CD4-positive, alpha-beta T cell treated with Interferon alpha-2 for 1 hour (primary cell): ENCODE measurements around the gene VRK3.

Experiments used
- DNase-seq, 2 donors: peaks; one replicate each; pipeline ENCODE4 v3.0.0-alpha.2; 2020 to 2022

VRK3 gene

DNA sequence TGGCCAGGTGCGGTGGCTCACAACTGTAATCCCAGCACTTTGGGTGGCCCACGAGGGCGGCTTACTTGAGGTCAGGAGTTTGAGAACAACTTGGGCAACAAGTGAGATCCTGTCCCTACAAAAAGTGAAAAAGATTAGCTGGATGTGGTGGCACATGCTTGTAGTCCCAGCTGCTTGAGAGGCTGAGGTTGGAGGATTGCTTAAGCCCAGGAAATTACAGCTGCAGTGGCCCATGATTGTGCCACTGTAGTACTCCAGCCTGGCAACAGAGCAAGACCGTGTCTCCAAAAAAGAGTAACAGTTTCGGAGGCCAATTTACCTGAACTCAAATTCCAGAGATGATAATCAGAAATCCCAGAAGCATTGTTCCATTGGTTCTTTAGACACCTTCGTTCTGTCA lies 5.1 kb upstream of the VRK3 start:
- no peak for DNase-seq

DNA sequence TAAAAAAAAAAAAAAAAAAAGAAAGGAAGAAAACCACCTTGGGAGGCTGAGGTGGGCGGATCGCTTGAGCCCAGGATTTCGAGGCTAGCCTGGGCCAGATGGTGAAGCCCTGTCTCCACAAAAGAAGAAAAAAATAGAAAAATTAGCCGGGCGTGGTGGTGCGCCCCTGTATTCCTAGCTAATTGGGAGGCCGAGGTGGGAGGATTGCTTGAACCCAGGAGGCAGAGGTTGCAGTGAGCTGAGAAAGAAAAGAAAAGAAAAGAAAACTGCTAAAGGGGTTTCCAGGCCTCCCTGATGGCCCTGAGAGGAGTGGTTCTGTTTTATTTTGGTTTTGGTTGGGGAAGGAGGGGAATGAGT lies 1.4 kb upstream of the VRK3 start:
- no peak for DNase-seq

GRCh38 chr19:50025794-50026549 lies 800 bp upstream of the VRK3 start, which contains the start of gene ZNF473:
TSS of gene ZNF473 (plus strand) at chr19:50026005. CDS start at chr19:50031083, 5,078 bp downstream.
- peak; percentile 95 for DNase-seq

- DNase-seq = no peak
These were observed 502 bp downstream of the VRK3 start for GRCh38 chr19:50024719-50025021.

GRCh38 chr19:50022823-50023222 lies 2.3 kb downstream of the VRK3 start:
- DNase-seq = no peak

DNA sequence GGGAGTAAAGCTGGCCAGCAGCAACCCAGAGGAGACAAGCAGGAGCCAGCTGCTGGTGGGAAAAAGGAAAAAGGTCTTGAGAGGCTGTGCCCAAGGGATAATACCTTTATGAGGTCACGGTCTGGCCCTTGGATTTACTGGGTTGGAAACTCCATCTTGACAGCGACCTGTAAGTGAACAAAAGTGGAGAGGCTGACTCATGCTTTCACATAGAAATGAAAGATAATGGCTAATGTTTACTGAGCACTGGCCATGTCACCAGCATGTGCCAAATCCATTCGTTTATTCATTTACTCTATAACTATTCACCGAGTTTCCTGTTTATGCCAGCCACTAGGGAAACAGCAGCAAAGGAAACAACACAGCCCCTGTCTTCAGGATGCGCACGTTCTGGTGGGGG lies 4.7 kb downstream of the VRK3 start:
- no peak for DNase-seq

DNA sequence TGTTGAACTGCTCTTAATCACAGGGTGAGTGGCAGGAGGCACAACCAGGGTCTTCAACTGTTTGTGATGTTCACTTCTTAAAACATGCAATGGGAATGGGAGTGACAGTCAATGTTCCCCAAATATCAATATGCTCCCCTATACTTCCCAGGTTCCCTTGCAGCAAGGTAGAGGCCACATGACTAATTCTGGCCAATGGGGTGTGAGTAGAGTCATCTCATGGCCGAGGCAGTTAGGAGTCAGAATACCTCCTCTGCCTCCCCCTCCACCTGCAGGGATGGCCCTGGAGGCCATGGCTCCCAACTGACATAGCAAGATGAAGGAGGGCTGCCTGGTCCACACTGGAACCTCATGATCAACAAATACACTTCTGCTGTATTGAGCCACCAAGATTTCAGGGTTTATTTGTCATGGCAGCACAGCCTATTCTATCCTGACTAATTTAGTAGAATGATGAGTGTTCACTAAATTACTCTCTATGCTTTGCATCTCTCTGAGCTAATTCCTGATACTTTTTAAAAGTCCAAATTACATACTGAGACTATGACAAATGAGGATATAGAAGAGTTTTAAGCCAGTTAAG lies 8.9 kb downstream of the VRK3 start:
- no peak for DNase-seq

DNA sequence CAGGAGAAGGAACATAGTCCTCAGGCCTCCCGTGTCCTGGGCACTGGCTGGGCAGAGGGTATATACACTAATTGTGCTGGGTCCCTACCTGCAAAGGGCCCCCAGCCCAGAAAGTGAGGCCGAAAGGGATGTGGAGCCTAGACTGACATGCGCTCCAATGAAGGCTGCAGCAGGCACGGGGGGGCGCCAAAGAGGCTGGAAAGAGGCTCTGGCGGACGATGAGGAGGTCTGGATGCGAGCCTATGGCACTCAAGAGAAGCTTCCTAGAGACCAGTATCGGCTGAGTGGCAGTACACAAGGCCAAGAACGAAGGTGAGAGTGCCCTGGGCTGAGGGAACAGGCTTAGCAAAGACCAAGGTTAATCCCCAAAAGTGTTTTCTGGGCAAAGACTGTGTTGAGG lies 16.6 kb downstream of the VRK3 start:
- no peak for DNase-seq

DNA sequence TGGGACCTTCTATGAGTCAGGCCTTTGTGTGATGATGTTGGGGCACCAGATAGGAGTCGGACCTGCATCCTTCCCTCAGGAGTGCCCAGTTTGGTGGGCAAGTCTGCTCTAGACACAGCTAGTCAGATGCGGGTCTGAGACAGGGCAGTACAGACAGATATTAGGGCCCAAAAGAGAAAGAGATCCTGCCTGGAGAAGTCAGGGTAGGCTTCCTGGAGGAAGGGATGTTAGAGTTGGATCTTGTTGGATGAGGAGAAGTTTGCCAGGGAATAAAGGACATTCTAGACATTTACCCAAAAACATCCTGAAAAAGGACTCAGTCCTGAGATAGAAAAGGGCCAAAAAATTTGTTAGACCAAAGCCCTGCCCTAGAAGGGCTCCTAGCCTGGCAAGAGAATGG lies 17.2 kb downstream of the VRK3 start:
- DNase-seq = no peak

DNA sequence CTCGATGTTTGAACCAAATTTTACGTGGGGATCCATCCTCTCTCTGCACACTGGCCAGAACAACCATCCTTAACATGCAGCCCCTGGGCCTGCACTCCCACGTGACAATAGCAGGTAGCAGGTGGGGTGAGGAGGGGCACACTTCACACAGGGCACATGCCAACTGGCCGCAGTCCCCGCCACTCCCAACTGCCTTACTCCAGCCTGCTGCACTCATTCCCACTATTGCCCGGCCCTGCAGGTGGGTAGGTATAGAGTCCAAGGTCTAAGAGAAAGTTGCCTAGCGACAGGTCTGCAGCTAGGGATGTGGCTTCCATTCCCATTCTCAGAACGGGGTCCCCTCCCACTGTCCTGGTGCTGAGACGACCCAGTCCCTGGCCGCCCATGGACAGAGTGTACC lies 18.0 kb downstream of the VRK3 start:
- no peak for DNase-seq

- DNase-seq = no peak
These were observed 19.7 kb downstream of the VRK3 start for GRCh38 chr19:50005428-50005827.

GRCh38 chr19:50003810-50004419 lies 21.3 kb downstream of the VRK3 start:
- DNase-seq = peak; percentile 9 to 23

DNA sequence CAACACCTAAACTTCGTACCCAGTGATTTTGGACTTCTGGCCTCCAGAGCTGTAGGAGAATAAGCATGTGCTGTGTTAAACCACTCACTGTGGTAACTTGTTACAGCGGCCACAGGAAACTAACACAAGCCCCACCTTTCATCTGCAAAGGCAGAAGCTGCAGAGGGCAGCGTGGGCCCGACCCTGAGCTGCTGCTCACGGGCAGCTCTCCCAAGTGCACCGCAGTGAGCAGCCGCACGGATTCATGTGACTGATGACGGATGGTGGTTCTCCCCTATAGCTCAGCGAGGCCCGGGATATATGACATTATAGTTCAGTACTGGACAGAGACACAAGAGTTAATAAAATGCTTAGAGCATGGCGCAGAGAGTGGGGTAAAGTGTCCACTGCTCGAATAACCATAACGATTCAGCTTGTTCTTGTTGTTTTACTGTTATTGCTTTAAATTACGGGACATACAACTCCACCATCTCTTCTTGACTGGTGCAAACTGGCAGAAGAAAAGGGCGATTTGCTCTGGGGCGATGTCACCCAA lies 21.9 kb downstream of the VRK3 start:
- DNase-seq = no peak

- no peak for DNase-seq
These were observed 22.7 kb downstream of the VRK3 start for GRCh38 chr19:50002386-50002960.

DNA sequence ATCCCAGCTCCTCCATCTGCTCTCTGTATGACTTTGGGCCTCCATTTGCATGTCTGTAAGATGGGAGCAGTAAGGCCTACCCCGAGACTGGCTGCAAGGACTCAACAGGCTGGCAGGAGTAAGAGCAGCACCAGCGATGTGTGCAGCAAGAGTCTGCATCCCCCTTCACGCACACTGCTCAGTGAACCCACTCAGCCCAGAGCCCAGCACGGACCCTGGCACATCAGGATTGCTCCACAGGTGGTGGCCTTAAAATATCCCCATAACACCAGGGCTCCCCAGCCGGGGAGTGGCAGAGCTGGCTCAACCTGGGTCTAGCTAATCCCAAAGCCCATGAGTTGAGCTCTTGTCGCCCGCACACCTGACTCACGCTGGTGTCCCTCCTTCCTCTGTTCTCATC lies 23.4 kb downstream of the VRK3 start:
- DNase-seq = no peak

DNA sequence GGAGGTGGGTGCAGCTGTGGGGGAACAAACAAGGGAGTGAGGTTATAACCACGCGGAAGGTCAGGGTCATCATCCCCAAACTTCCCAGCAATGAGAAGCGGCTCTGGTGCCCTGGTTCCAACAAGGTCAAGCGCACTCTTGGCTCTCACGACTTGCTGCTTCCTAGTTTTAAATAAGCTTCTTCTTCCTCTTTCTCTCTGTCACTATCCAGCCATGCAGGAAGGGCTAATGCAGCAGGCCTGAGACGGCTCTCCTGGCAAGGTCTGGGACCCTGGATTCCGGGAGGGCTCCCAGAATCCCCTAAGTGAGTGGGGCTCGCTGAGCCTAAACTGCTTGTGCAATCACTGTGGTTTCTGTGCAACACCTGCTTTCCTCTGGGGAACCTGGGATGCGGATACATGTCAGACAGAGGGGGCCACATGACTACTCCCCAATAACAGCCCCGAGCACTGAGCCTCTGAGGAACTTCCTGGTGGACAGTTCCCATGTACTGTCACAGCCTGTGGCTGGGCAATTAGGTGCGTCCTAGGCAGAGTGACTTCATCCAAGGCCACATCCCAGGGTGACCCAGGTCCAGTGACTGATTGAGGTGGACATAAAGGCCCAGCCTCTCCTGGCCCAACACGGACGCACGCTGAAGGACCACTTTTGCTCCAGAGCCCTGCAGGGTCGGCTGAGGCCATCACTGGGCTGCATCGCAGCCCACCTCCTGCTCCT lies 24.2 kb downstream of the VRK3 start:
- no peak for DNase-seq

GRCh38 chr19:50000038-50000840 lies 24.9 kb downstream of the VRK3 start:
- DNase-seq = no peak

DNA sequence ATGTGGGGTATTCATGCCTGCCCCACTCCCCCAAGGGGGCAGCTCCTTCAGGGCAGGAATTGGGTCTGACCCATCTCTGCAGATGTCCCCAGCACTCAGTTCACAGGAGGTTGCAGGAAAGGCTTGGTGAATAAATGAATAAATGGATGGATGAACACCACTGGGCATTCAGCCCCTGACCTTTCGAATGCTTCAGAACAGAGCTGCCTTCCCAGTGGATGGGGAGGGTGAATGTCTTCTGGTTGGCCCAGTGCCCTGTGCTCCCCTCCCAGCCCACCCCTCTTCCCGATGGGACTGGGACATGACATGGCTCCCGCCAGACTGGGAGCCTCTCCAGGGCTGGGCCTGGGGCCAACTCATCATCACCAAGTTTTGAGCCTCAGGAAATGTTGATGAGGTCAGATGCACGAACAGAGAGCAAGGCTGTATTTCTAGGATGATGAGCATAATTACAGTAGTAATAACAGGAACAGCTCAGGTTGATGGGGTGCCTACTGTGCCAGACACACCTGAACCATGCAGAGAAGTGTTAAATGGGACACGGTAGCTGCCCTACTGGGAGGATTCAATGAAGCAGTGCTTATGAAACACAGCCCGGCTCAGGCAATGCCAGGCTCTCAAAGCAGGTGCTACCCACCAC lies 25.7 kb downstream of the VRK3 start:
- DNase-seq = no peak

GRCh38 chr19:49997709-49998108 lies 27.5 kb downstream of the VRK3 start:
- DNase-seq = peak; percentile 14 to 48

GRCh38 chr19:49988433-49988832 lies 36.7 kb downstream of the VRK3 start:
- no peak for DNase-seq

GRCh38 chr19:49988007-49988406 lies 37.2 kb downstream of the VRK3 start:
- DNase-seq = no peak

DNA sequence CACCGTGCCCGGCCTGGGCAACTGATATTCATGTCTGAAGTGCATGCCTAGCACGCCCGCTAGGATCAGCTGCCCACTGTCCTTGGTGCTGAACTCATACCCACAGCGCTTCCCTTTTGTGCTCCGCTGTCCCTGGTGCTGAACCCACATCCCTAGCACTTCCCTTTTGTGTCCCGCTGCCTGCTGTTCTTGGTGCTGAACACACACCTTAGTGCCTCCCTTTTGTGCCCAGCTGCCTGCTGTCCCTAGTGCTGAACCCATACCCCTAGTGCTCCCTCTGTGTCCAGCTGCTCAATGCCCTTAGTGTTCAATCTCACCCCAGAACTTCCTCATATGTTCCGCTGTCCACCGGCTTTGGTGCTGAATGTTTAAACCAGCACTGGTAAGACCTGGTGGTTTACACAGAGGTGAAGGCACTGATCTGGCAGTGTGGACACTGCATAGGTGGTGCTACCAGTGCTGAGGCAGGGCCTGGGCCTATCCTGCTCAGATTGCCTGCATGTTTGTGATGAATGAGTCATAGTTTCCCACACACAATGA lies 37.9 kb downstream of the VRK3 start:
- DNase-seq = peak; percentile 82 to 84
